Mammary epithelial cell (primary cell): ENCODE data around the gene RARB.

Experiments
- CTCF ChIP-seq, 2 donors: IDR thresholded peaks in 1 of 2; conservative IDR thresholded peaks in 1 of 2; 2 replicates each; pipeline ENCODE4 v1.5.1; 2011 to 2012; ENCODE audit warnings: inconsistent platforms in 2 of 2, low read length in 2 of 2, mild to moderate bottlenecking in 2 of 2, control low read depth in 1 of 2, low read depth in 1 of 2; ENCODE audit not compliant: insufficient read depth in 1 of 2; ENCODE audit errors: extremely low read depth in 1 of 2
- EZH2 ChIP-seq: IDR thresholded peaks from 2 replicates; pipeline ENCODE4 v1.6.1; 2012; ENCODE audit warnings: low read length, inconsistent platforms, borderline replicate concordance

DNA sequence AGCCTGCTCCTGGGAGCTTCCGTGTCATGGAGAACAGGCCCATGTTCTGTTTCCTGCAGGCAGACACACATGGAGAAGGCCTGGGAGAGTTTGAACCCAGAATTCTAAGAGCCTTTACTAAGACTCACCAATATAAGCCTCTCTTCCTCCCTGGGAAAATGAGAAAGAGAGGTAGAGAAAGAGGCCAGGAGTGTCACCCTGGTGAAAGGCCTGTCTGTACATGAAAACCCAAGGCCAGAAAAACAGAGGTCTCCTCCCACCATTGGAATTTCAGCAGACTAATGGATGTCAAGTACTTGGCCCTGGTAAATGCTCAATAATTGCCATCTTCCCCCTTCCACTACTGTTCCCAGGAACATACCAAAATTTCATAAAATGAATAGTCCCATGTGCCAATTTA is 119.0 kb downstream of the RARB start:
- TF ChIP-seq CTCF (conservative IDR thresholded peaks at IDR 0.05 in 1 of 2, IDR thresholded peaks at IDR 0.05 in 1 of 2; ENCODE audit: extremely low read depth in 1 of 2, insufficient read depth in 1 of 2, low read depth in 1 of 2, low read length in 2 of 2) (no peak), EZH2 (no peak)
